GM23248 (cell line): ENCODE measurements around the gene LRCOL1.

Source experiments
- EZH2 ChIP-seq: fragments of 200-600 bp; sonication (generic); IDR thresholded peaks from 2 replicates; pipeline ENCODE4 v1.6.1; 2018; ENCODE audit warnings: antibody characterized with exemption, mild to moderate bottlenecking; ENCODE audit not compliant: insufficient read depth, poor library complexity, severe bottlenecking
- EZH2phosphoT487 ChIP-seq: fragments of 200-600 bp; sonication (generic); IDR thresholded peaks from 2 replicates; pipeline ENCODE4 v1.6.1; 2018; ENCODE audit warnings: antibody characterized with exemption, moderate library complexity, mild to moderate bottlenecking, low read depth; ENCODE audit not compliant: insufficient read depth

- TF ChIP-seq EZH2 (no peak), EZH2phosphoT487 (no peak)
Measured at GRCh38 chr12:132653567-132654290, 43.3 kb upstream of the LRCOL1 start.
